ENCODE data around the gene HECW1.

The HECW1 gene

DNA sequence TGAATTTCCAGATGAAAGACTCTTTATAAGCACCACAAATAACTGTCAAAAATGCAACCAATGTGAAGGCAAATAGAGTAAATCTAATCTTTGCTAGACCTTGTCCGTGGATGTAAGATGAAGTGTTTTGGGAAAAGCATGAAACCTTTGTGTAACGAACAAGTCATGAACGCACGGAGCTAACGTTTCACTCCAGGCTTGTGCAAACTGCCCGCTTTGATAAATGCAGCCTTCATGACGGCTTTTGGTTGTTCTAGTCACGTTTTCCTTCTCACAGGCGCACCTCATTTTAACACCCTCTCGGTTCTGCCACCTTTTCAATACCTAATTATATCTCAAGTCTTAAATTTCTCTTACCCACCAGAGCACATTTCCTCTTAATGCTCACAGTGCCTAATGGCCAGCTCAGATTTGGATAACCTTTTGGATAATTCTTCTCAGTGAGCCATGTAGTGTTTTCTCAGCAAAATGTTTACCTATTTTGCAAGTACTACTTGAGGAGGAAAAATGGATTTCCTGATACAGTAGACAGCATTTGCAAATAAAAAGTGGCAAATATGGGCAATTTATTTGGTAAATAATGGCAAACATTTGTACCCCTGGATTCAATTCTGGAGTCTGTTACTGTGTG, 63.2 kb downstream of the HECW1 start:
- H3K27me3 ChIP-seq = peaks cover 0 to 3% of the 10 kb centered on the region in 2 donors
- H3K4me3 ChIP-seq = no peak overlapping the region
- no peak overlapping the region for H3K27ac ChIP-seq
- TF ChIP-seq, protein P1, sequence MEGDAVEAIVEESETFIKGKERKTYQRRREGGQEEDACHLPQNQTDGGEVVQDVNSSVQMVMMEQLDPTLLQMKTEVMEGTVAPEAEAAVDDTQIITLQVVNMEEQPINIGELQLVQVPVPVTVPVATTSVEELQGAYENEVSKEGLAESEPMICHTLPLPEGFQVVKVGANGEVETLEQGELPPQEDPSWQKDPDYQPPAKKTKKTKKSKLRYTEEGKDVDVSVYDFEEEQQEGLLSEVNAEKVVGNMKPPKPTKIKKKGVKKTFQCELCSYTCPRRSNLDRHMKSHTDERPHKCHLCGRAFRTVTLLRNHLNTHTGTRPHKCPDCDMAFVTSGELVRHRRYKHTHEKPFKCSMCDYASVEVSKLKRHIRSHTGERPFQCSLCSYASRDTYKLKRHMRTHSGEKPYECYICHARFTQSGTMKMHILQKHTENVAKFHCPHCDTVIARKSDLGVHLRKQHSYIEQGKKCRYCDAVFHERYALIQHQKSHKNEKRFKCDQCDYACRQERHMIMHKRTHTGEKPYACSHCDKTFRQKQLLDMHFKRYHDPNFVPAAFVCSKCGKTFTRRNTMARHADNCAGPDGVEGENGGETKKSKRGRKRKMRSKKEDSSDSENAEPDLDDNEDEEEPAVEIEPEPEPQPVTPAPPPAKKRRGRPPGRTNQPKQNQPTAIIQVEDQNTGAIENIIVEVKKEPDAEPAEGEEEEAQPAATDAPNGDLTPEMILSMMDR (IDR thresholded peaks at IDR 0.05) = no peak
- intact Hi-C loops (cut with DNase I; ENCODE audit: low total_unique reads) = no loop called here
- no peaks in the 10 kb centered on the region for H3K36me3 ChIP-seq
- DNase-seq = no peak
- no peaks in the 10 kb centered on the region for H3K4me1 ChIP-seq
- H3K9me3 ChIP-seq = no peaks in the 10 kb centered on the region

DNA sequence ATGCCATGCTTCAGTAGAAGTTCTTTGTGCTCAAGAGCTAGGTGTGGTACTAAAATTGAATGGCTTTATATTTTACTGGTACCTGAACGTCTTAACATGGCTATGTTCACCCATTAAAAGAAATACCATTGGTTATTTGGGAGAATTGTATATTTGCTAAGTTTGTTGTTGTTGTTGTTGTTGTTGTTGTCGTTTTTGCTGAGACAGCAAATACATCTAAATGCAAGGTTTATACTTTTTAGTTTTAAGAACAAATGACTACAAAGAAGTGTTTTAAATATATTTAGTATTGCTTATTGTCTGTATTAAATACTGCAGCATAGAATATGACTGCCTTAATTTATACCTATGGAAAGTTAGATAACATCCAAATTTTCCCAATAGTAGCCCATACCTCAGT, 66.9 kb downstream of the HECW1 start:
- Histone ChIP-seq H3K9me3 (no peaks in the 10 kb centered on the region), H3K36me3 (no peaks in the 10 kb centered on the region), H3K27ac (no peak overlapping the region), H3K4me3 (no peak overlapping the region), H3K4me1 (no peaks in the 10 kb centered on the region), H3K27me3 (no peaks in the 10 kb centered on the region)
- no peak for DNase-seq
- TF ChIP-seq, protein P1 (IDR thresholded peaks at IDR 0.05) = no peak
- intact Hi-C loops (cut with DNase I; ENCODE audit: low total_unique reads) = no loop called here

DNA sequence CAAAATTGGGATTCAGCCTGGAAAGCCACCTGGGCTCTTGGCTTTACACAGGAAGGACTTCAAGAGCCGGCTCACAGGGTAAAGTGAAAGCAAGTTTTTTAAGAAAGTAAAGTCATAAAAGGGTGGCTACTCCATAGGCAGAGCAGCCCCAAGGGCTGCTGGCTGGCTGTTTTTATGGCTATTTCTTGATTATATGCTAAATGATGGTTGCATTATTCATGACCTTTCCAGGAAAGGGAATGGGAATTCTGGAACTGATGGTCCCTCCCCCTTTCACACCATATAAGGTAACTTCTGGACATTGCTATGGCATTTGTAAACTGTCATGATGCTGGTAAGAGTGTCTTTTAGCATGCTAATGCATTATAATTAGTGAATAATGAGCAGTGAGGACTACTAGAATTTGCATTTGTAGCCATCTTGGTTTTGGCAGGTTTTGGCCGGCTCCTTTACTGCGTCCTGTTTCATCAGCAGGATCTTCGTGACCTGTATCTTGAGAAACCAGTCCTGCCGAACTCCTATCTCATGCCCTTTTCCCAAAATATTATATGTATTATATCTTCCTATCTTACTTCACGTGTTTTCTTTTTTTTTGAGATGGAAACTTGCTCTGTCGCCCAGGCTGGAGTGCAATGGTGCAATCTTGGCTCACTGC, 80.5 kb downstream of the HECW1 start:
- H3K27ac ChIP-seq = no peak overlapping the region
- H3K36me3 ChIP-seq = no peaks in the 10 kb centered on the region
- intact Hi-C loops (cut with DNase I; ENCODE audit: low total_unique reads) = no loop called here
- H3K9me3 ChIP-seq = no peaks in the 10 kb centered on the region
- TF ChIP-seq, protein P1 (IDR thresholded peaks at IDR 0.05) = no peak
- peaks cover 0 to 4% of the 10 kb centered on the region in 2 donors for H3K27me3 ChIP-seq
- no peak overlapping the region for H3K4me3 ChIP-seq
- H3K4me1 ChIP-seq = no peaks in the 10 kb centered on the region
- no peak for DNase-seq

DNA sequence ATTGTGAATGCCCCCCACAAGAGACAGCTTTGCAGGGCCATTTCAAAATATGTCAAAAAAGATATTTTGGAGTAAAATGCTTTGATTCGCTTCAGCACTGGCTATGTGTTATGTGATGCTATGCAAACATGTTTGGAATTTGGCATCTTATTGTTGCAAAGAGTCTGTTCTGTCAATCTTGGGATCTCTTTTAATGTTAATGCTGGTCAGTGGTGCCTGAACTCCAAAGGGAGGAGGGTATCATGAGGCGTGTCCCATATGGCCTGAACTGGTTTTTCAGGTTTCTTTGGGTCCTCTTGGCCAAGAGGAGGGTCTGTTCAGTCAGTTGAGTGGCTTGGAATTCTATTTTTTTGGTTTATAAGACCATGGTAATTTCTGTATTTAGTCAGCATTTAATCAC, 81.4 kb downstream of the HECW1 start:
- Histone ChIP-seq H3K9me3 (no peaks in the 10 kb centered on the region), H3K4me1 (no peaks in the 10 kb centered on the region), H3K4me3 (no peak overlapping the region), H3K27me3 (peaks cover 0 to 11% of the 10 kb centered on the region in 2 donors), H3K36me3 (no peaks in the 10 kb centered on the region), H3K27ac (no peak overlapping the region)
- TF ChIP-seq, protein P1 (IDR thresholded peaks at IDR 0.05) = no peak
- intact Hi-C loops (cut with DNase I; ENCODE audit: low total_unique reads) = no loop called here
- no peak for DNase-seq

DNA sequence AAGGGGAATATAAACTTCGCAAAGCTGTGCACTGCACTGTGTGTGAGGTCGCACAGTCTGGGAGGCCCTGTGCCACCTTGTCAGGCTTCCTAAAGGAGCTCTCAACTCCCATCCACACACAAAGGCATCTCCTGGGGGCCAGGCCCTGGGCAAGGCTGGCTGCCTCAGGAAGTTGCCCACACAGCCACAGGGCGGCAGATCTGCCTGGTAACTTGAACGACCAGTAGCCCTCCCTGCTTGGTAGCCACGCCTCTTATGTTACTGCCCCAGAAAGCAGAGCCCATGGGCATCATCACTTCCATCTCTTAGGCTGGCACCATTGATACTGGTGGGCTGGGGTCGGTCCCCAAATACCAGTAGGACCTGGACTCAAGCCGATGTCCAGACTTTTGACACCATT, 82.8 kb downstream of the HECW1 start:
- TF ChIP-seq, protein P1 (IDR thresholded peaks at IDR 0.05) = no peak
- no peak overlapping the region for H3K4me3 ChIP-seq
- no peak for DNase-seq
- H3K36me3 ChIP-seq = no peaks in the 10 kb centered on the region
- H3K9me3 ChIP-seq = no peaks in the 10 kb centered on the region
- no peaks in the 10 kb centered on the region for H3K4me1 ChIP-seq
- no peak overlapping the region for H3K27ac ChIP-seq
- peaks cover 0 to 11% of the 10 kb centered on the region in 2 donors for H3K27me3 ChIP-seq
- intact Hi-C loops (cut with DNase I; ENCODE audit: low total_unique reads) = no loop called here
